GM19099 (cell line): ENCODE data around the gene SMCO4.

ENCODE experiments used
- POLR2A ChIP-seq: IDR thresholded peaks from 3 replicates; pipeline ENCODE4 v1.6.1; 2011; ENCODE audit warnings: low read depth; ENCODE audit not compliant: insufficient read length; ENCODE audit errors: extremely low read depth

The SMCO4 gene

GRCh38 chr11:93504110-93505095 lies 38.8 kb downstream of the SMCO4 start:
- no peak for TF ChIP-seq POLR2A

DNA sequence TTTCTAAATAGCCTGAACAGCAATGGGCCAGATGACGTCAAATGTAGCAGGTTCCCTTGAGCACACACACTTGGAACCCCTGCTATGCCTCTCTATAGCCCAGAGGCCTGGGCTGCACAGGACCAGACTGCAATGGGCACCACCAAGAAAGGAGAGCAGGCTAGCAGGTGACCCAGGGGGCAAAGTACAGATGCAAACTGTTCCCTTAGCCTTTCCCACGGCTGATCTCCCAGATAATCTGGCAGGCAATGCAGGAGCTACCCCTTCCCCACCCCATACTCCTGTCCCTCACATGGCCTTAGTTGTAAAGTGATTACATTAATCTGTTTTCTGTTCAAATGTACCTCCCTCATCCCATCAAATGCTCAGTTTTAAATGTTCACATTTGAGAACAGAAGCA lies 41.3 kb downstream of the SMCO4 start:
- no peak for TF ChIP-seq POLR2A

GRCh38 chr11:93500759-93501158 lies 42.4 kb downstream of the SMCO4 start:
- TF ChIP-seq POLR2A = no peak

GRCh38 chr11:93498641-93499040 lies 44.5 kb downstream of the SMCO4 start:
- TF ChIP-seq POLR2A = no peak

- no peak for TF ChIP-seq POLR2A
Observed at GRCh38 chr11:93498161-93498560, 45.0 kb downstream of the SMCO4 start.

- no peak for TF ChIP-seq POLR2A
Observed at GRCh38 chr11:93497596-93497995, 45.6 kb downstream of the SMCO4 start.

DNA sequence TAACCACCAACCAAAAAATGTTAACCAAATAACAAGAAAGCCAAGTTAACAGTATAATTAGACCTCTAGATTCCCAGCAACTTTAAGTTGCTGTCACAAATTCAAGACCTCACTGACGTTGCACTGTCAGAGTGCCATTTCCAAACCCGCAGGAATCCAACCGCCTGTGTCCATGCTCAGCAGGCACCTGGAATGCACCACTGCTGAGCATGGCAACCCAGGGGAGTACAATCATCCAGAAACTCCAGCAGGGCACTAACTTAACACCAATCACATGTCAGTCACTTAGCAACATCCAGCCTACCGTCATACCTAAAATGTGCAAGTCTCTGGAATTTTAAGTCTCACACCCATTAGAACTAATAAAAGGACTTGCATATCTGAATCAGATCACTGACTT lies 48.8 kb downstream of the SMCO4 start:
- TF ChIP-seq POLR2A = no peak

DNA sequence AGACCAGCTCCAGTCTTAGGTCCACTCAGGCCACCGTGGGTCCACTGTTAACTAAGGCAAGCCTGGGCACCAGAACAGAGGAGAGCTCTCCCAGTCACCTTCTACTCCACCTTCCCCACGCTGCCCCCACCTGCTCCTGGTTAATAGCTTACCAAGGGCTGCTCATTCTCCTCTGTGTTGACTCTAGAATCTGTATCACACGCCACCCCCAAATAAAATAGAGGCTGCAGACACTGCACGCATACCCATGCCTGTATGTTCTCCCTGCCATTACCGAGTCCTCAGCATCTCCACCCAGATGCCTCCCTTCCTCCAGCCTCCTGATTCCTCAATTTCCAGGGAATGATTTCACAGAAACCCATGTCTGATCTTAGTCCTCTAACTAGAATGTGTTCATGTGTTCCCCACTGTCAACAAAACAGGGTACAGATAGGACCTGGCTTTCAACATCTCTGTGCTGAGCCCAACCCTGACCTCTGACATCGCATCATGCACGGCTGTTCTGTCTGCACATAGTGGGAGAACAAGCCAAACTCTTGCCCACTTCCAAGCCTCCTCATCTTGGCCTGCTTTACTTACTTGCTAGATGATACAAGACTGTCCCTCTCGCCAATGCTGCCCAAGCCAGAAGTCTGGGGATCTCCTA lies 49.8 kb downstream of the SMCO4 start:
- no peak for TF ChIP-seq POLR2A

DNA sequence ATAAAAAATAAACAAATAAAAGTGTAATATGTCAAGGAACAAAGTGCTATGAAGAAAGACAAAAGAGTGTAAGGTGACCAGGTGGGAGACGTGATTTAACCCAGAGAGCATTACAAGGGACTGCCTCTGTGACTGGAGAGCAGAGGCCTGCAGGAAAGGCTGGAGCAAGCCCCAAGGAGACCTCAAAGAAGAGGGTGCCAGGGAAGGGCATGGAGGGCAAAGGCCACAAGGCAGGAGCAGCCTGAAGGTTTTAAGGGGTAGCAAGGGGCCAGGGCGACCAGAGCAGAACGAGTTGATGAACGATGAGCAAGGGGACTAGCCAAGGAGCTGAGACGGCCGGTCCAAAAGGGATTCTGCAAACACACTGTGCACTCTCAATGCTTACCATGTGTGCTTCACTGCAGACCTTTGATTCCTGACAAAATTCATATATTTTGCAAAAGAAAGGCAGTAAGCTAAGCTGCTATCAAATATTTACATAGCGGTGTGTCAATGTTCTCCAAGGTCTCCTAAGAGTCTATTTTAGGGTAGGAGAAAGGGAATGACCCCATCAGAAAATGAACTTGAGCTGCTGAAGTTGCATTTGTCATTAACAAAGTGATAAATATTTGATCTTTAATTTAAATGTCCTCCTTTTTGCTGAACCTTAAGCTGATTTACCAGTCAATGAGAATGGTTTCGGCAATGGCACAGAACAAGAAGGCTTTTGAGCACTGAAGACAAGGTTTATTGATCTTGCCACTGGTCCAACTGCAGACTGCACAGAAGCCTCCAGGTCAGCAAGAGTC lies 50.5 kb downstream of the SMCO4 start:
- TF ChIP-seq POLR2A = no peak

DNA sequence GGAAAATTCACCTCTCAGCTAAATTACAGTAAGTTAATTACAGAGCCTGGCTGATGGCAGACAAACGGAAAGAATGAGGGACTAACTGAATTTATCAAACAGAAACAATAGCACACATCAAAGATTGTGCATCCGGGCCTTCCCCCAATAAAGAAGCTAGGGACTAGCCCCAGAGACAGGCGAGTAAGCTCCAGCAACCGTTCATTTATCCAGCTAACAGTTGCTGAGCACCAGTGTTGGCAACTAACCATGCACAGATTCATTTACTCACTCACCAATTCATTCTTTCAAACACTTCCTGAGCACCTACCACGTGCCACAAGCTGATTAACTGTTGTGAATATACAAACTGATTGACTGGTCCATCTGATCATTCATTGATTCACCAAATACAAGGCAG lies 51.2 kb downstream of the SMCO4 start:
- no peak for TF ChIP-seq POLR2A

DNA sequence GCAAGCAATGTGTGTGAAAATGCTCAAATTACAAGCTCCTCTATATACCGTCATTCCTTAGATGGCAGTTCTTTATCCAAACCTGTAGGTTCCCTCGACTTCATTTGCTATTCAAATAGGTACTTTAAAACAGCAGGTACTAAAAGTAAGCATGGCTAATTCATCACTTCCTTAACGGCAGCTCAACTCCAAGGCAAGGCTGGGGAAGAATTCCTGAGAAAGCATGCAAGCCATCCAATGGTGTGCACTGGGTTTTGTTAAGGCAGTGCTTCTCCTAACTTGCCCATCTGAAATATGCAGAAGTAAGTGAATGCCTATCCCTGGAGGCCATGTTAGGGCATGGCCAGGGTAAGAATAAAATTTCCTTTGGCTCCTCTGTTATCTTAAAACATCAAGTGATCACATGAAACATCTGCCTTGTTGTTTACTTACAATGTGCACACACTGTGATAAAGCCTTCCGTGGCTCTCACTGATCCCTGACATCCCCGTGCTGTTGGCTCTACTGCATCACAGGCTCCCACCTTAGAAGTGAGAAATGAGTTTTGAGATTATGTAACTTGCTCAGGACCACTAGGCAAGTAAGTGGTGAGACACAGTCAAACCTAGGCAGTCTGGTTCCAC lies 52.1 kb downstream of the SMCO4 start:
- TF ChIP-seq POLR2A = no peak

DNA sequence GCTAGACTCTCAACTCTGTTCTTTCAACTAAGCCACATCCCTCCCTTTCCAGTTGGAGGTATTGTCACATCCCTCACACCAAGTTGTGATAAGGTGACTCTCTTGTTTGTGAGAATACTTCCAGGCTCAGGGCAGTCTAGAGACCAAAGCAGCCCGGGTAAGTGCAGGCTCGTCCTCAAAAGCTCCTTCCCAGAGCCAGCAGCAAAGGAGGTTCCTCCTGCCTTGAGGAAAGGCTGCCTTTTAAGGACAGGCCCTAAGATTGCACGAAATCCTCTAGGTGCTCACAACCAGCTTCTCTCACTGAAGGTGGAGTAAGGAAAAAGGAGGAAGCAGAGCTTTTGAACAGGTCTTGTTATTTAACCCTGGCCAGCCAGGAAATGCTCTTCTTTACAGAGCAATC lies 53.4 kb downstream of the SMCO4 start:
- TF ChIP-seq POLR2A = no peak

DNA sequence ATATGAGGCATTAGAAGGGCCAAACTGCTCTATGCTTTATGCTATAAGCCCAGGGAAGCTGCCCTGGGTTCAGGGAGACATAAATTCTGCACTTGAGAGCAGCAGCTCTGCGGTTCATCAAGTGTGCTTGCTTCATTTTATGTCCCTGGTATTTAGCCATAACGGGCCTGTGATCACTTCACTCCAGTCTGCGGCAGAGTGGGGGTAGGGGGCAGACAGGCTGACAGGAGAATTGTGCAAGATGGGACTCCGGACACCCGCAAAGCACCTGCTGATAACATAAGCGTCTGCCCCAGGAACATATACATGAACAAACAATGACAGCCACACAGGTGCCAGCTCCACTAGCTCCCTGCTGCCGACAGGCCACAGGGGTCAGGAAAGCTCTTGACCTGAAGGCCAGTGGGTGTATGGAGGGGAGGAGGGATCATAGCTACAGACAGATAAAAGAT lies 56.1 kb downstream of the SMCO4 start:
- no peak for TF ChIP-seq POLR2A

GRCh38 chr11:93485983-93486382 lies 57.2 kb downstream of the SMCO4 start:
- no peak for TF ChIP-seq POLR2A

- no peak for TF ChIP-seq POLR2A
Observed at GRCh38 chr11:93484716-93485115, 58.5 kb downstream of the SMCO4 start.
